ENCODE measurements around the gene CAMSAP2. TPM values are rescaled to one million over a fixed set of nuclear protein-coding genes. Genes with fewer than 3 reads are reported as not detected.

CAMSAP2 gene
- total and polyA plus RNA-seq, 2 of the 8 experiments (the other 6 are each of a cell fraction or from before 2014, with no cell fraction given), result 4.2 to 27.6 TPM

DNA sequence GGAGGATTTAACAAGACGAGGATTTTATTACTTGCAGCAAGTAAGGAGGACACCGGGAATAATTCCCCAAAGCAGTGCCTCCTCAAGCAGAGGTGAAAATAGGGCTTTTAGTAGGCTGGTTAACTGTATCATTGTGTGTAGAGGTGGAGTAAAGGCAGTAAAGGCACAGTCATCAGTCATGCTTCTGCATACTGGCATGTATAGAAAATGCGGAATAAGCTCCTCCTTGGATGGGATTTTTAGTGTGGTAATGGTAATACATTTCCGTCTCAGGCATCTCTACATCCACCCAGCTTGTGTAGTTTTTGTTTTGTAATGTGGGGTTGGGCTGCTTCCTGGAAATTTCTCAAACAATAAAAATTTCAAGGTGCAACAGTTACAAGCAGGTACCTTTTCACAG, 106.7 kb downstream of the CAMSAP2 start:
- POLR2A ChIA-PET (ENCODE audit: partially characterized antibody), result interaction anchor here (1.4 kb wide), 1 partner anchor 15 kb away, joined by 3 read pairs; no protein-coding TSS in a partner anchor
- peaks cover 0 to 34% (median 18%) of the 10 kb centered on the region in 4 experiments; a peak in 6 of 8 replicates for H3K36me3 ChIP-seq (ENCODE audit: control insufficient read depth in 2 of 4, insufficient read depth in 4 of 4, low read length in 3 of 4)

More for the DNA sequence above, 106.7 kb downstream of the CAMSAP2 start:
- Histone ChIP-seq H3K4ac (replicated peaks; ENCODE audit: insufficient read length, low read depth, low read length) (no peak overlapping the region), H2AK5ac (ENCODE audit: low read depth, low read length) (no peak overlapping the region), H3K79me1 (ENCODE audit: low read depth, low read length) (no peaks in the 10 kb centered on the region), H3K4me1 (replicated peaks in 1 of 4; ENCODE audit: control insufficient read depth in 3 of 4, insufficient read depth in 4 of 4, low read length in 3 of 4) (no peaks in the 10 kb centered on the region), H3K18ac (ENCODE audit: extremely low read depth, low read length) (no peak overlapping the region), H3K79me2 (ENCODE audit: control insufficient read depth in 1 of 2, insufficient read depth in 2 of 2, low read length in 2 of 2) (no peaks in the 10 kb centered on the region), H2BK120ac (replicated peaks; ENCODE audit: low read depth, low read length) (no peak overlapping the region), H4K20me1 (replicated peaks in 1 of 2; ENCODE audit: control insufficient read depth in 1 of 2, insufficient read depth in 2 of 2, low read length in 2 of 2) (no peaks in the 10 kb centered on the region), H2BK5ac (ENCODE audit: low read depth, low read length) (no peak overlapping the region), H3K4me3 (ENCODE audit: extremely low read depth in 1 of 4, insufficient read depth in 2 of 4, low read depth in 3 of 4, low read length in 4 of 4) (no peak overlapping the region), H3K27me3 (replicated peaks in 1 of 4; ENCODE audit: control insufficient read depth in 3 of 4, extremely low read depth in 1 of 4, insufficient read depth in 3 of 4, low read length in 3 of 4) (no peaks in the 10 kb centered on the region), H3K27ac (ENCODE audit: low read depth, low read length) (no peak overlapping the region), H4K91ac (replicated peaks; ENCODE audit: insufficient read length, low read length) (no peak overlapping the region), H4K5ac (ENCODE audit: insufficient read length, low read depth, low read length) (no peak overlapping the region), H2BK12ac (ENCODE audit: low read depth, low read length) (no peak overlapping the region), H3K9me3 (ENCODE audit: insufficient read depth in 2 of 2, low read depth in 1 of 2, low read length in 1 of 2) (no peaks in the 10 kb centered on the region), H3K23ac (ENCODE audit: insufficient read length) (no peak overlapping the region), H3K14ac (ENCODE audit: insufficient read length) (no peak overlapping the region), H3K4me2 (ENCODE audit: insufficient read depth in 1 of 2, low read depth in 2 of 2, low read length in 2 of 2) (no peak overlapping the region), H2BK15ac (ENCODE audit: low read length) (no peak overlapping the region), H3K23me2 (ENCODE audit: low read depth, low read length) (no peaks in the 10 kb centered on the region), H2AFZ (ENCODE audit: low read length) (no peak overlapping the region), H3K9ac (replicated peaks in 1 of 4; ENCODE audit: extremely low read depth in 1 of 4, low read depth in 3 of 4, low read length in 3 of 4) (no peak overlapping the region), H3K56ac (replicated peaks; ENCODE audit: insufficient read length, low read depth, low read length) (no peak overlapping the region), H4K8ac (ENCODE audit: extremely low read depth, insufficient read depth, low read length) (no peak overlapping the region), H2BK20ac (ENCODE audit: low read length) (no peak overlapping the region)
- WGBS, 2 experiments (ENCODE audit: extremely low coverage in 1 of 2, insufficient coverage in 1 of 2, insufficient read length in 1 of 2, insufficient replicate concordance in 2 of 2, low coverage in 1 of 2, low lambda C conversion rate in 2 of 2, missing lambda C conversion rate in 1 of 2), result 92% methylated on average over 4 of the region's 4 CpGs; no CpG with 5 or more reads in 1 of the 2 experiments
- CTCF ChIA-PET (ENCODE audit: partially characterized antibody), result interaction anchor here (0.9 to 1.2 kb wide), 2 partner anchors 211 to 223 kb away, joined by 3 to 4 read pairs; no protein-coding TSS in a partner anchor
- FAIRE-seq (no peak), DNase-seq (ENCODE audit: low read depth in 1 of 2, low spot score in 2 of 2) (no peak)
- TF ChIP-seq HDAC6 (IDR thresholded peaks at IDR 0.05; ENCODE audit: low read depth, low read length) (no peak), EGR1 (IDR thresholded peaks at IDR 0.05; ENCODE audit: borderline replicate concordance, low read depth, low read length) (no peak), TAF7 (optimal IDR thresholded peaks at IDR 0.05; ENCODE audit: borderline replicate concordance, low read depth, low read length) (no peak), ASH2L (IDR thresholded peaks at IDR 0.05; ENCODE audit: low read length) (no peak), SAP30 (IDR thresholded peaks at IDR 0.05; ENCODE audit: insufficient read depth, insufficient replicate concordance, low read length) (no peak), ATF2 (IDR thresholded peaks at IDR 0.05; ENCODE audit: low read length) (no peak), ZNF274 (IDR thresholded peaks at IDR 0.05; ENCODE audit: borderline replicate concordance, extremely low read depth, low read length) (no peak)
- TF ChIP-seq, protein P1, sequence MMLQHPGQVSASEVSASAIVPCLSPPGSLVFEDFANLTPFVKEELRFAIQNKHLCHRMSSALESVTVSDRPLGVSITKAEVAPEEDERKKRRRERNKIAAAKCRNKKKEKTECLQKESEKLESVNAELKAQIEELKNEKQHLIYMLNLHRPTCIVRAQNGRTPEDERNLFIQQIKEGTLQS (IDR thresholded peaks at IDR 0.05; ENCODE audit: insufficient read depth, low read depth, low read length), result no peak
